SK-N-SH (cell line): ENCODE data around the gene KIF20B. TPM values are rescaled to one million over a fixed set of nuclear protein-coding genes. Genes with fewer than 3 reads are reported as not detected.

Source experiments
- CTCF ChIA-PET: fragments of 300-600, 350-600 bp; formaldehyde crosslinking; extraction: SDS; loops from one replicate; lab custom pipeline; 2021; lab: Yijun Ruan, JAX
- POLR2A ChIA-PET: fragments of 350-600 bp; sonication (Branson Sonifier 250); formaldehyde crosslinking; extraction: SDS; loops from one replicate; lab custom pipeline; 2020; ENCODE audit warnings: antibody characterized with exemption, inconsistent platforms; lab: Yijun Ruan, JAX
- DNase-seq: peaks from one replicate; pipeline ENCODE4 v3.0.0; 2012
- H2AFZ ChIP-seq: fragments of 200-600 bp; sonication (generic); 2 replicates; pipeline ENCODE4 v1.8.1; 2016; ENCODE audit warnings: antibody characterized with exemption, mild to moderate bottlenecking, low read depth
- H3F3A ChIP-seq: fragments of 200-600 bp; sonication (generic); replicated peaks from 2 replicates; pipeline ENCODE3; 2016; ENCODE audit warnings: antibody characterized with exemption, mild to moderate bottlenecking; ENCODE audit not compliant: insufficient read depth
- H3K27ac ChIP-seq, 2 experiments: fragments of 200-500 bp in 1 of 2; fragments of 200-600 bp in 1 of 2; sonication (Bioruptor generic) in 1 of 2; sonication (generic), shearing (Covaris generic) in 1 of 2; 2 replicates each; pipeline versions ENCODE4 v1.5.1 to v1.6.1; 2014 to 2016; ENCODE audit warnings: low read depth in 2 of 2, inconsistent platforms in 1 of 2, low read length in 1 of 2, mild to moderate bottlenecking in 1 of 2, mixed read lengths in 1 of 2
- H3K27me3 ChIP-seq: fragments of 200-600 bp; sonication (generic), shearing (Covaris generic); 2 replicates; pipeline ENCODE4 v1.6.1; 2016; ENCODE audit warnings: mixed run types; ENCODE audit not compliant: insufficient read depth
- H3K36me3 ChIP-seq, 2 experiments: fragments of 200-500 bp in 1 of 2; fragments of 200-600 bp in 1 of 2; sonication (Bioruptor generic) in 1 of 2; sonication (generic) in 1 of 2; replicated peaks in 1 of 2; 2 replicates each; pipeline versions ENCODE3 to v1.5.1; 2014 to 2016; ENCODE audit warnings: low read length in 1 of 2, mild to moderate bottlenecking in 1 of 2; ENCODE audit not compliant: insufficient read depth in 2 of 2, control insufficient read depth in 1 of 2
- H3K4me1 ChIP-seq, 2 experiments: fragments of 200-500 bp in 1 of 2; fragments of 200-600 bp in 1 of 2; sonication (Bioruptor generic) in 1 of 2; sonication (generic), shearing (Covaris generic) in 1 of 2; 2 replicates each; pipeline versions ENCODE4 v1.5.1 to v1.6.1; 2014 to 2016; ENCODE audit warnings: low read depth in 1 of 2, low read length in 1 of 2, mixed run types in 1 of 2; ENCODE audit not compliant: insufficient read depth in 2 of 2, control insufficient read depth in 1 of 2
- H3K4me2 ChIP-seq: fragments of 200-600 bp; sonication (generic), shearing (Covaris generic); 2 replicates; pipeline ENCODE4 v1.6.1; 2017; ENCODE audit warnings: mixed run types
- H3K4me3 ChIP-seq, 2 experiments: fragments of 200-500 bp in 1 of 2; fragments of 200-600 bp in 1 of 2; sonication (Bioruptor generic) in 1 of 2; sonication (generic), shearing (Covaris generic) in 1 of 2; 2 replicates each; pipeline versions ENCODE4 v1.5.1 to v1.8.1; 2014 to 2016; ENCODE audit warnings: low read depth in 2 of 2, inconsistent platforms in 1 of 2, low read length in 1 of 2, mild to moderate bottlenecking in 1 of 2, mixed read lengths in 1 of 2, moderate library complexity in 1 of 2
- H3K79me2 ChIP-seq: fragments of 200-600 bp; sonication (generic); 2 replicates; pipeline ENCODE4 v1.8.1; 2017; ENCODE audit warnings: mild to moderate bottlenecking; ENCODE audit not compliant: insufficient read depth
- H3K9ac ChIP-seq: fragments of 200-600 bp; sonication (generic); 2 replicates; pipeline ENCODE4 v1.6.1; 2017; ENCODE audit warnings: mixed run types
- H3K9me2 ChIP-seq: fragments of 200-600 bp; sonication (generic); 2 replicates; pipeline ENCODE4 v1.6.1; 2017; ENCODE audit warnings: mixed run types
- H3K9me3 ChIP-seq: fragments of 200-600 bp; sonication (generic); 2 replicates; pipeline ENCODE4 v1.6.1; 2017; ENCODE audit warnings: mixed run types, mild to moderate bottlenecking, moderate library complexity
- H4K20me1 ChIP-seq: fragments of 200-600 bp; sonication (generic); 2 replicates; pipeline ENCODE4 v1.6.1; 2017; ENCODE audit warnings: mild to moderate bottlenecking, mixed run types; ENCODE audit not compliant: insufficient read depth
- CTCF ChIP-seq: fragments of 200-600 bp; sonication (generic); IDR thresholded peaks from 2 replicates; pipeline ENCODE4 v1.6.1; 2017; ENCODE audit warnings: antibody characterized with exemption, mild to moderate bottlenecking, moderate library complexity
- ELF1 ChIP-seq: IDR thresholded peaks from 2 replicates; pipeline ENCODE4 v1.4.0; 2012
- EZH2phosphoT487 ChIP-seq: fragments of 200-600 bp; sonication (generic); IDR thresholded peaks from 2 replicates; pipeline ENCODE4 v1.6.1; 2017; ENCODE audit warnings: low read depth, mixed run types, mild to moderate bottlenecking, antibody characterized with exemption, moderate library complexity, borderline replicate concordance
- FOSL2 ChIP-seq: IDR thresholded peaks from 2 replicates; pipeline ENCODE4 v1.4.0; 2012; ENCODE audit warnings: low read depth, mild to moderate bottlenecking, moderate library complexity, borderline replicate concordance
- FOXM1 ChIP-seq: IDR thresholded peaks from 2 replicates; pipeline ENCODE4 v1.4.0; 2012; ENCODE audit warnings: low read depth, mild to moderate bottlenecking
- IRF3 ChIP-seq: fragments of 150-350 bp; IDR thresholded peaks from 2 replicates; pipeline ENCODE4 v1.6.1; 2016; ENCODE audit warnings: mild to moderate bottlenecking, low read depth, low read length
- MAX ChIP-seq: IDR thresholded peaks from 2 replicates; pipeline ENCODE4 v1.4.0; 2012; ENCODE audit warnings: low read depth
- MEF2A ChIP-seq: IDR thresholded peaks from 2 replicates; pipeline ENCODE4 v1.4.0; 2012; ENCODE audit warnings: low read depth, borderline replicate concordance
- NFIC ChIP-seq: IDR thresholded peaks from 2 replicates; pipeline ENCODE4 v1.4.0; 2012; ENCODE audit warnings: borderline replicate concordance
- PBX3 ChIP-seq: IDR thresholded peaks from 2 replicates; pipeline ENCODE4; 2012
- POLR2AphosphoS5 ChIP-seq: IDR thresholded peaks from 2 replicates; pipeline ENCODE4 v1.6.1; 2012; ENCODE audit warnings: low read depth, low read length
- RAD21 ChIP-seq: IDR thresholded peaks from 2 replicates; pipeline ENCODE4 v1.6.1; 2012; ENCODE audit warnings: mild to moderate bottlenecking, low read length
- RCOR1 ChIP-seq: fragments of 150-350 bp; IDR thresholded peaks from 2 replicates; pipeline ENCODE4 v1.6.1; 2017; ENCODE audit warnings: antibody characterized with exemption, low read length
- RFX5 ChIP-seq: IDR thresholded peaks from 2 replicates; pipeline ENCODE4 v1.6.1; 2012; ENCODE audit warnings: mild to moderate bottlenecking, improper control_type of control experiment, low read length
- RXRA ChIP-seq: IDR thresholded peaks from 2 replicates; pipeline ENCODE4 v1.4.0; 2012; ENCODE audit warnings: low read depth, mild to moderate bottlenecking, borderline replicate concordance
- SMC3 ChIP-seq: IDR thresholded peaks from 2 replicates; pipeline ENCODE4 v1.6.1; 2012; ENCODE audit warnings: low read depth, low read length, improper control_type of control experiment
- TEAD4 ChIP-seq: IDR thresholded peaks from 2 replicates; pipeline ENCODE4 v1.4.0; 2012; ENCODE audit warnings: mild to moderate bottlenecking, borderline replicate concordance; ENCODE audit not compliant: insufficient read depth
- USF1 ChIP-seq: IDR thresholded peaks from 2 replicates; pipeline ENCODE4 v1.4.0; 2012; ENCODE audit warnings: low read depth, borderline replicate concordance
- USF2 ChIP-seq: fragments of 150-350 bp; IDR thresholded peaks from 2 replicates; pipeline ENCODE4 v1.6.1; 2017; ENCODE audit warnings: antibody characterized with exemption, low read length, low read depth, borderline replicate concordance
- WGBS: methylation state at CpG from one replicate; pipeline ENCODE4 v1.1.6; 2017; ENCODE audit warnings: low lambda C conversion rate; 5-methylcytosine and 5-hydroxymethylcytosine counted together
- polyA plus RNA-seq, 3 experiments: library from polyadenylated mRNA; depleted of rRNA; stranded (reverse); fragments of >200 nt; gene quantifications; 2 replicates each; pipeline ENCODE4 v1.2.3, GENCODE V29; 2012

Gene KIF20B
- polyA plus RNA-seq, 1 of the 3 experiments (the other 2 are of a cell fraction): 1.5 TPM

GRCh38 chr10:89785095-89785494, 83.7 kb downstream of the KIF20B start:
- H4K20me1 ChIP-seq: no peaks in the 10 kb centered on the region
- CTCF ChIA-PET: no interaction called here
- peaks cover 0 to under 1% of the 10 kb centered on the region in 2 experiments for H3K36me3 ChIP-seq
- no peaks in the 10 kb centered on the region for H3K9me2 ChIP-seq
- no peaks in the 10 kb centered on the region for H3K4me1 ChIP-seq
- H3K9ac ChIP-seq: no peak overlapping the region
- DNase-seq: no peak
- H3K27ac ChIP-seq: no peak overlapping the region
- no peaks in the 10 kb centered on the region for H3K9me3 ChIP-seq
- no peak overlapping the region for H2AFZ ChIP-seq
- no peak overlapping the region for H3K4me2 ChIP-seq
- WGBS: 96% methylated on average over 3 of the region's 3 CpGs
- POLR2A ChIA-PET: no interaction called here
- H3K79me2 ChIP-seq: no peaks in the 10 kb centered on the region
- H3K27me3 ChIP-seq: no peaks in the 10 kb centered on the region
- TF ChIP-seq USF1 (no peak), CTCF (no peak), FOSL2 (no peak), NFIC (no peak), IRF3 (no peak), RAD21 (no peak), ELF1 (no peak), POLR2AphosphoS5 (no peak), SMC3 (no peak), TEAD4 (no peak), FOXM1 (no peak), MEF2A (no peak), RCOR1 (no peak), USF2 (no peak), RFX5 (no peak), MAX (no peak), EZH2phosphoT487 (no peak), PBX3 (no peak), RXRA (no peak)
- no peak overlapping the region for H3K4me3 ChIP-seq
- peaks cover 7% of the 10 kb centered on the region for H3F3A ChIP-seq
